Medulla oblongata (tissue), 1 donor: Measurements from ENCODE around the gene ARHGEF33.
"Not testable (repeated sequence)": the region's sequence is repeated elsewhere in the genome, so short reads cannot be mapped to it uniquely, and the experiment has no call there.

Source experiments
- DNase-seq: peaks from one replicate; pipeline ENCODE4 v3.0.0-alpha.2; 2015; ENCODE audit errors: extremely low spot score

The ARHGEF33 gene

GRCh38 chr2:38909872-38910271, 20.2 kb downstream of the ARHGEF33 start:
- no peak for DNase-seq

GRCh38 chr2:38911191-38911590, 21.5 kb downstream of the ARHGEF33 start:
- no peak for DNase-seq

- DNase-seq = no peak
Observed at GRCh38 chr2:38912619-38913018, 22.9 kb downstream of the ARHGEF33 start.

- DNase-seq = no peak
Observed at GRCh38 chr2:38922389-38922788, 32.7 kb downstream of the ARHGEF33 start.

GRCh38 chr2:38922902-38923301, 33.2 kb downstream of the ARHGEF33 start:
- no peak for DNase-seq

- DNase-seq = no peak
Observed at GRCh38 chr2:38925982-38926381, 36.3 kb downstream of the ARHGEF33 start.

- DNase-seq = no peak
Observed at GRCh38 chr2:38930600-38930999, 40.9 kb downstream of the ARHGEF33 start.

GRCh38 chr2:38932586-38932985, 42.9 kb downstream of the ARHGEF33 start:
- DNase-seq = no peak

GRCh38 chr2:38933653-38934052, 44.0 kb downstream of the ARHGEF33 start:
- DNase-seq = no peak

GRCh38 chr2:38934742-38935141, 45.1 kb downstream of the ARHGEF33 start:
- DNase-seq = no peak

- no peak for DNase-seq
Observed at GRCh38 chr2:38935568-38936172, 46.0 kb downstream of the ARHGEF33 start.

GRCh38 chr2:38936516-38936915, 46.8 kb downstream of the ARHGEF33 start:
- DNase-seq = not testable (repeated sequence)

GRCh38 chr2:38937548-38937947, 47.9 kb downstream of the ARHGEF33 start:
- no peak for DNase-seq

GRCh38 chr2:38940746-38941145, 51.1 kb downstream of the ARHGEF33 start:
- no peak for DNase-seq

- DNase-seq = no peak
Observed at GRCh38 chr2:38943784-38944183, 54.1 kb downstream of the ARHGEF33 start.

GRCh38 chr2:38945372-38945771, 55.7 kb downstream of the ARHGEF33 start:
- no peak for DNase-seq

- no peak for DNase-seq
Observed at GRCh38 chr2:38945911-38946310, 56.2 kb downstream of the ARHGEF33 start.

GRCh38 chr2:38947241-38948239, 57.9 kb downstream of the ARHGEF33 start:
- peak; percentile 85 for DNase-seq

- no peak for DNase-seq
Observed at GRCh38 chr2:38948387-38948882, 58.8 kb downstream of the ARHGEF33 start.

- DNase-seq = peak; percentile 29
Observed at GRCh38 chr2:38948995-38949394, 59.3 kb downstream of the ARHGEF33 start.

GRCh38 chr2:38951766-38952165, 62.1 kb downstream of the ARHGEF33 start:
- no peak for DNase-seq

GRCh38 chr2:38957972-38958371, 68.3 kb downstream of the ARHGEF33 start:
- no peak for DNase-seq

- no peak for DNase-seq
Observed at GRCh38 chr2:38959466-38959865, 69.8 kb downstream of the ARHGEF33 start.
